Heart left ventricle (tissue), 13 donors: ENCODE data around the gene AP3B1.

Source experiments
- CTCF ChIP-seq, 12 donors: fragments of 200-600 bp; sonication (generic) in 4 of 12; IDR thresholded peaks; one replicate each; pipeline versions ENCODE4 v1.5.0 to v1.8.0; 2018 to 2022; ENCODE audit warnings: antibody characterized with exemption in 12 of 12, mild to moderate bottlenecking in 5 of 12
- POLR2A ChIP-seq, 2 donors: fragments of 450-650 bp; IDR thresholded peaks; one replicate each; pipeline ENCODE4 v1.6.1; 2017; ENCODE audit warnings: antibody characterized with exemption in 2 of 2, mild to moderate bottlenecking in 2 of 2, moderate library complexity in 2 of 2
- donor health status: ischemic (EF 13 %, LVEDD 7.1; RV severe dilation, severe dysfunction).
- donor health status: DM: no; HTN: yes; CAD: no.
- donor health status: DM: no; HTN: no; CAD: no.
- donor health status: ischemic (EF 25% LVEDD 6.9; RV normal size, moderate dysfunction).
- donor health status: ischemic (EF 25% LVEDD 5.7; RV mildly dilated, moderate dysfunction).
- donor health status: ischemic (EF 35%, LVEDD 5.7; RV mildly dilated, moderate dysfunction).
- donor health status: nonischemic (EF 11% LVEDD 7.7; RV severe dilation, severe dysfunction).
- donor health status: DM: yes; HTN: yes; CAD: no.
- donor health status: PGD.
- donor health status: ischemic (EF 29% LVEDD 5.4; RV normal size, mild dysfunction).
- donor health status: nonischemic (EF 23%, LVEDD 6.1; RV moderate dilation, normal function).

- TF ChIP-seq CTCF (IDR thresholded peaks at IDR 0.05): no peak
- TF ChIP-seq POLR2A (IDR thresholded peaks at IDR 0.05): no peak
Measured at GRCh38 chr5:78275998-78276543, 18.4 kb downstream of the AP3B1 start.
